GM21423 (cell line): ENCODE data around the gene NACC2.

Experiments
- ATAC-seq: cut with Tn5 transposase; IDR thresholded peaks from one replicate; pipeline ENCODE4 v1.9.1; 2021; ENCODE audit warnings: mild to moderate bottlenecking, moderate library complexity; ENCODE audit not compliant: unreplicated experiment

The NACC2 gene

DNA sequence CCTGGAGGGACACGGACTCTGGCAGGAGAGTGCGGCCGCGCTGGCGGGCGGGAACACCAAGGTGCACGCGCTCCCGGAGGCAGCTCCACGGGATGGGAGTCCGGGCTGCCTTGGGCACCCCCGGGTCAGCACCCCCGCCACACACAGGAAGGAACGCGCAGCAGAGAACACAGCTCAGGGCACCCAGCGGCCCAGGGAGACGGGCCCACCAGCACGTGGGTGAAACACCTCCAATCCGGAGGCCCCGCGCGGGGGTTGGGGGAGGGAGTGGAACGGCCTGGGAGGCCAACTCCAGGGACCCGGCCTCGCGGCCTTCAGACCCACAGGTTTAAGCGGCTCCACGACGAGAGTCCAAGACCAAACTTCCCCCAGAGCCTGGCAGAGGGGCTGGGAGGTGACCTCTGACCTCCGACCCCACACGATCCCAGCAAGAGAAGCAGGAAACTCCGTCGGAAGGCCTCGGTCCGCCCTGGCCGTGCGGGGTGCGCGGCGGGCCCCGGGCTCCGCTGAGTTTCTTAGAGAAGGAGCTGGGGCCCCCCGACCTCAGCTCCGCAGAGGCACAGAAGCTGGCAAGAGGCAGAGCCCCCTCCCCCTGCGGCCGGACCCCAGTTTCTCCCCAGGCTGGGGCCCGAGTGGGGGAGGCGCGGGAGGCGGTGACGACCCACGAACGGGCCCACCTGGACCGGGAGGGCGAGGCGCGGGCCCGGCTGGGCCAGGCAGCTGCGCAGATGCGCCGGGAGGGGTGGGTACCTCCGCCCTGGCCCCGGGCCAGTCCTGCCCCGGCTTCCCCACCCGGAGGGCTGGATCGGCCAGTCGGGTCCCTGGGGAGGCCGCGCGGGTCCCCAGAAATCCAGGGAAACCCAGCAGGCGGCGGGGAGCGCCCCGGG, 851 bp downstream of the NACC2 start:
- ATAC-seq = no peak

DNA sequence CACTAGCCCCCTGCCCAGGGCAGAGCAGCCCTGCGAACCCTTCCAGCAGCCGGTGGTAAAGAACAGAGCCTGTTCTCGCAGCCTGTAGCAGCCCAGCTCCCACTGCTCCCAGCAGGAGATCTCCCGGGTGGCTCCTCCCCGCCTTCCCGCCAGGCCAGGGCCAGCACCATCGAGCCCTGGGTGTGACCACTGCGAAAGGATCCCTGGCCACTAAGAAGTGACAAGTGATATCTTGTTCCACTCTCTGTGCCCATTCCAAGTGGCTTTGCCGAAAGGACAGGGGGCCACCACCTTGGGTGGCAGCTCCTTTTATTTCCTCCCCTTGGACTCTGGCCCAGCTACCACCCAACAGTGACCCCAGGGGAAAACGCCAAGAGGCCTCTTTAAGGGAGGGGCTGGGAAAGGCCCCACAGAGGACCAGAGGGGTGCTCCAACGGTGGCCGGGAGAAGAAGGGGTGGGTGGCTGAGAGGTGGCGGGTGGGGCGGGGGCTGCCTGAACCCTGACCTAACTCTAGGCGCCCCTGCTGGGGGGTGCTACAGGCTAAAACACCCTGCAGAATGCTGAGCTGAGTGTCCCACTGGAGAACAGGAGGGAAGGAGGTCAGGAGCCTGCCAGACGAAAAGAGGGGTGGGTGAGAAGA, 1.6 kb downstream of the NACC2 start:
- ATAC-seq = no peak

DNA sequence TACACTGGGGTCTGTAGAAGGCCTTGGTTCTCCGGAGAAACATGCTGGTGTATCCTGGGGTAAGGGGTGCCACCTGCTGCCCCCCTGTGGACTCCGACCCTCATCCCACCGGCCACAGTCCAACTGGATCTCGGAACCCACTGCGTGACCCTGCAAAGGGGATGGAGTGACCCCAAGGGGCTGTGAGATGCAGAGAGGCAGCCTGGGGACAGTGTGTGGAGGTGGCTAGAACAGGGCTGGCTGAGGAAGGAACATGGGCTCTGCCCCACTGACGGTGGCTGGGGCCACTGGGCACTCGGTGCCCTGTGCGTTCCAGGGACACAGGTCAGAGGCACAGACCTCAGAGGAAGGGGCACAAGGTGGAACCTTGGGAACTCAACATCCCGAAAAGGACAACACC, 2.3 kb downstream of the NACC2 start:
- no peak for ATAC-seq

DNA sequence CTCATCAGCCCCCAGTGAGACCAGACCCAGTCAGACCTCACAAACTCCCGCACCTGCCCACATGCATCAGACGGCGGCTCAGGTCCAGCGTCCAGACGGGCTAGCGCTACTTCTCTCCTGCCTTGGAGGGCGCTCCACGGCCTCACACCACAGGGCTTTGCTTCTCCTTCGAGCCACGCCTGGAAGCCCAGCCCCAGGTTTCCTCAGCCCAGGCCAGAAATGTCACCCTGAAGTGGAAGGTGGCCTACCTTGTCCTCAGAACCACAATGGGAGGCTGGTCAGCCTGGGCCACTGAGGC, 2.8 kb downstream of the NACC2 start:
- ATAC-seq = no peak

DNA sequence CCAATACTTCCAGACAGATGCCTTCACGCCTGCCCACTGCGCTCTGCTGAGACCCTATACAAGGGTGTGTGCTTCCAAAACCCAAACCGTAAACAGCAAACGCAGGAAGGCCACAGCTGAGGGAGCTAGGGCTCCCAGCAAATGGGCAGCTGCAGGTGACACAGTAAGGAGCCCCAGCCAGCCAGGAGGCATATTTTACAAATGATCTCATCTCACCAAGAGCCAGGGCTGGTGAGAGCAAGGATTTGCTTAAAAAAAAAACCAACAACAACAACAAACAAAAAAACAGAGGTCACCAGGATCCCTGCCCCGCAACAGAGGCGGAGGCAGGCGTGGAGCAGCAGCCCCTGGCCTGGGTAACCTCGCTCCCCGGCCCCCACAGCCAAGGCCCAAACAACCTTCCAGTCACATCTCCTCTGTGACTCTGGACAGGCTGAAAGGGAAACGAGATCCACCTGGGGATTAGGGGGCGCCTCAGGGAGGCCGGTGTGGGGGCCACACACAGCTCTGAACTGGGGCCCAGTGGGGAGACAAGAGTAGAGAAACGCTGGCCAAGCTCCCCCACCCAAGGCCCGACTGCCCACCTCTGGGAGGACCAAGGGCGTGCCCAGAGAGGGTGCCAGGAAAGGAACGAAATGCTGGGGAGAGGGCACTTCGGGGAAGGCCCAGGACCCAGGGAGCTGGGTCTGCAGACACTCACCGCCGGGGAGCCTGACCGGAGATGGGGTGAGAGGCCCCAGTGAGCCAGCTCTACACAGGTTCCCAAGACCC, 3.3 kb downstream of the NACC2 start:
- no peak for ATAC-seq

GRCh38 chr9:136090768-136091581, 4.1 kb downstream of the NACC2 start:
- ATAC-seq = no peak

- no peak for ATAC-seq
These were observed 4.9 kb downstream of the NACC2 start for GRCh38 chr9:136090056-136090735.

- no peak for ATAC-seq
These were observed 5.4 kb downstream of the NACC2 start for GRCh38 chr9:136089697-136090045.

- ATAC-seq = no peak
These were observed 6.0 kb downstream of the NACC2 start for GRCh38 chr9:136088939-136089696.

- no peak for ATAC-seq
These were observed 6.6 kb downstream of the NACC2 start for GRCh38 chr9:136088481-136088938.

DNA sequence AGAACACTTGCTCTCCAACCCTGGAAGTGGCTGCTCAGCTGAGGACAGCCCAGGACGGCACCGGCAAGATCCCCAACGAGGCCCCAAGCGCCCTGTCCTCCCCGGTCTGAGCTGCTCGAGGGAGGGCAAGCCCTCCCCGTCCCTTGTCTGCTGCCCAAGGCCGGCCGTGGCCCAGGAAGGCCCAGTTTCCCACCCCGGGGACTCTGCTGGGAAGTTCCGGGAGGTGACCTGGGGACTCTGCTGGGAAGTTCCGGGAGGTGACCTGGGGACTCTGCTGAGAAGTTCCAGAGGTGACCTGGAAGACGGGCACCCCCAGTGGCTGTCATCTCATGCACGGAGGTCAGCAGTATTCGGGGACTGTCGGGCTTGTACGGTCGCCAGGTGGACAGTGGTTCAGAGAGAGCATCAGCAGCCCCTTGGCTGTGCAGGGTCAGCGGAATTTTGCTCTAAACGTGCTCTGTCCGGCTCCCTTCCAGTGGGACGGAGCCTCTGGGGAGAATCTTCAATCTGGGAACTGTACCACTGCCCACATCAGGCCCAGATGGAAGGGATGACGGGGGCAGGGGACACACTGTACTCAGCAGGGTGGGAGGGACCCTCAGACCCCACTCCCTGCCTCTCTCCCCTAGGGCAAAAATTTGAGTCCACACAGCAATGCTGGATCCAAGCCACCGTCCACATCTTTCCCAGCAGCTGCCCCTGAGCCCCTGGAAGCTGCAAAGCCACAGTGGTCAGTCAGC, 7.2 kb downstream of the NACC2 start:
- no peak for ATAC-seq

GRCh38 chr9:136086951-136087740, 7.9 kb downstream of the NACC2 start:
- ATAC-seq = no peak

DNA sequence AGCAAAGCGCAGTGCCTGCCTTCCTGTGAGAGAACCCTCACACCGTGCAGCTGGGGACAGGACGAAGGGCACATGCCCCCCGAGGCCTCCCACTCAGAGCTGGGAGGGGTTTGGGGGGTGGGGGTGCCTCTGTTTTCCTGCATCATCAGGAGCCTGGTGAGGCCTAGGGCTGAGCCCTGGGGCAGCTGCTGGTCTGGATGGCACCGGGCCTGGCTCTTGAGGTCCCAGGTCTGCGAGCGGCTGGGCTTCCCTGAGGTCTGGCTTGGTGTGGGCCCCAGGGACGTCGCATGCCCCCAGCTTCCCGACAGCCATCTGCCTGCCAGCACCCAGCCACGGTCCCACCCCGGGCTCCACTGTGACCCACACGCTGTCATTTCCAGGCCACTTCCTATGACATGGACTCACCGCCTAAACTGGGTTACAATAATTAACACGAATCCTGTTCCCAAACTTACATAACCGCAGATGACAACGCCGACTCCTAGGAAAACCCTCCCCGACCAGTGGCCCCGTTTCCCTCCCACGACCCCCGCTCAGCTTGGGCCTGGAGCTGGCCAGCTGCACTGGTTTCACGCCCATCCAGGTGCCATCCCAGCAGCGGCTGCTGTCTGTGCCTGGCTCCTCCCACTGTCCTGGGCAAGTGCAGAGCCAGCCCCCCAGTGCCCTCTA, 8.7 kb downstream of the NACC2 start:
- no peak for ATAC-seq

DNA sequence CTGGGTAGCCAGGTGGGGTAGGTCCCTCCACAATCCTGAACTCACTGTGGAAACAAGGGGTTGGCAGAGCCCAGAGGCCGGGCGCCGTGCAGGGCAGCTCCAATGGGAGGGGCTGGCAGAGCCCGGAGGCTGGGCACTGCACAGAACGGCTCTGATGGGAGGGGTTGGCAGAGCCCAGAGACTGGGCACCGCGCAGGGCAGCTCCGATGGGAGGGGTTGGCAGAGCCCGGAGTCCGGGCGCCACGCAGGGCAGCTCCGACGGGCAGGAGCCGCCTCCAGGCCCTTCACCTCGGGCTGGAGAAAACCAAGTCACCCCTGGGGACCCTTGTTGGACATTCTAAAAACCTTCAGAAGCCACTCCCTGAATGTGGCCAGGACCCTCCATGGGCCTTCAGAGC, 9.3 kb downstream of the NACC2 start:
- ATAC-seq = no peak

DNA sequence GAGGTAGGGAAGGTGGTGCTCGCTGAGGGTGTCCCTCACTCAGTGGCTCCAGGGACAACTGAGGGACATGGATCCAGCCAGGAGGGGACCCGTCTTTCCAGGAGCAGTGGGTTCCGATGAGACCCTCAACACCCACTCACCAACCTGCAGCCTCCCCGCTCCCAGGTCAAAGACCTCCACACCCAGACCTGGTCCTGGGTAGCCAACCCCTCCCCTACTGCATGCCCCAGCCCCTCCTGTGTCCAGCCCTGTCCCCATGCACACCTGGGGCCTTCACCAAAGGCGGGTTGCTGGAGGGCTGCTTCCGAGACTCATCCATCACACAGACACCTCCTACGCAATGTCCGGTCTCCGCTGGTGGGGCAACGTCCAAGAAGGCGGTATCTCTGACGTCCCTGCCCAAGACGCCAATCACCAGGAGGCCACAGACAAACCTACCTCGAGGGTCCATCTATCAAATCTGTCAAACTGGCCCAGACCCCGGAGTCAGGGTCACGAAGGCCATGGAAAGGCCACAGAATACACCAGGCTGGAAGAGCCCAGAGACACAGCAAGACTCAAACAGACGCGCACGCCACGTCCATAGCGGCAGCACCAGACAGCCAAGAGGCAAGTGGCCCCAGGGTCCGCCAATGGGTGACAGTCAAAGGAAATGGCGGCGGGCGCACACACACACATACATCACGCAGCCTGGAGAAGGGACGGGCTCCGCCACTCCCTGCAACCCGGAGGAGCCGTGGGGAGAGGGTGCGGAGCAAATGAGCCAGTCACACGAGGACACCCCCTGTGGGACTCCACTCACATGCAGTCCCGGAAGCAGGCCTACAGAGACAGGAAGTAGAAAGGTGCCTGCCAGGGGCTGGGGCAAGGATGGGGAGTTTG, 10.8 kb downstream of the NACC2 start:
- ATAC-seq = no peak

DNA sequence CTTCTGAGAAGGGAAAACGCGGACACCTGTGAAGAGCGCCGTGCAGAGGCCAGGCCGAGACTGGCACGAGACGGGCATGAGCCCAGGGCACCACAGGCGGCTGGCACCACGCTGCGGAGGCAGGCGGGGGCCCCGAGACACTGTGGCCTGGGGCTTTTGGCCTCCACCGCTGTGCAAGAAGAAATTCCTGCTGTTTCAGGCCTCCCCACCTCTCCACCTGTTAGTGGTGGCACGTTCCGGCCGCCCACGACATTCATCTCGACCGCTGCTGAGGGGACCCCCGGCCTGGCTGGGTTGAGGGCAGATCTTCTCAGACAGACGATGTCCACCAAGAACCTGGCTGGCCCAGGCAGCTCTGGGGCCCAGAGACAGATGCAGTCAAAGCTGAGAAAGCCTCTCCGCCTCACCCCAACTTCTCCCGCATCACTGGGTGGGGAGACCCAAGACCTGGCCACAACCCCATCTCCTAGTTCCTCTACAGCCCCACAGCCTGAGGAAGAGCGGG, 11.5 kb downstream of the NACC2 start:
- no peak for ATAC-seq
